Progenitor cell of endocrine pancreas (in vitro differentiated cells): Measurements from ENCODE around the gene SSH2. TPM values are rescaled to one million over a fixed set of nuclear protein-coding genes. Genes with fewer than 3 reads are reported as not detected.
"Not testable (repeated sequence)": the region's sequence is repeated elsewhere in the genome, so short reads cannot be mapped to it uniquely, and the experiment has no call there.

ENCODE experiments used
- DNase-seq: peaks from one replicate; pipeline ENCODE4 v3.0.0; 2021; ENCODE audit warnings: low spot score; ENCODE audit not compliant: unreplicated experiment
- H3K27ac Mint-ChIP-seq: 2 replicates; pipeline ENCODE4 v1.8.0; 2021; ENCODE audit warnings: mild to moderate bottlenecking, moderate library complexity, mixed read lengths
- H3K27me3 Mint-ChIP-seq: 2 replicates; pipeline ENCODE4 v1.8.0; 2021; ENCODE audit warnings: mixed read lengths
- H3K36me3 Mint-ChIP-seq: 2 replicates; pipeline ENCODE4 v1.8.0; 2022; ENCODE audit warnings: mixed read lengths; ENCODE audit not compliant: insufficient read depth
- H3K4me1 Mint-ChIP-seq: 2 replicates; pipeline ENCODE4 v1.8.0; 2021; ENCODE audit warnings: low read depth, mixed read lengths
- H3K4me3 Mint-ChIP-seq: 2 replicates; pipeline ENCODE4 v1.8.0; 2021; ENCODE audit warnings: low read depth, mild to moderate bottlenecking, moderate library complexity, mixed read lengths
- H3K9me3 Mint-ChIP-seq: 2 replicates; pipeline ENCODE4 v1.8.0; 2021; ENCODE audit warnings: low read depth, mixed read lengths
- CTCF ChIP-seq: fragments of 200-600 bp; sonication (generic); IDR thresholded peaks from one replicate; pipeline ENCODE4 v1.5.0; 2021; ENCODE audit warnings: antibody characterized with exemption, mild to moderate bottlenecking; ENCODE audit not compliant: unreplicated experiment
- total RNA-seq: library from RNA; stranded (reverse); gene quantifications from 2 replicates; pipeline ENCODE4 v1.2.1, GENCODE V29; 2021

SSH2 gene
- total RNA-seq, 1 donor from 2014 or later: 20.7 TPM

DNA sequence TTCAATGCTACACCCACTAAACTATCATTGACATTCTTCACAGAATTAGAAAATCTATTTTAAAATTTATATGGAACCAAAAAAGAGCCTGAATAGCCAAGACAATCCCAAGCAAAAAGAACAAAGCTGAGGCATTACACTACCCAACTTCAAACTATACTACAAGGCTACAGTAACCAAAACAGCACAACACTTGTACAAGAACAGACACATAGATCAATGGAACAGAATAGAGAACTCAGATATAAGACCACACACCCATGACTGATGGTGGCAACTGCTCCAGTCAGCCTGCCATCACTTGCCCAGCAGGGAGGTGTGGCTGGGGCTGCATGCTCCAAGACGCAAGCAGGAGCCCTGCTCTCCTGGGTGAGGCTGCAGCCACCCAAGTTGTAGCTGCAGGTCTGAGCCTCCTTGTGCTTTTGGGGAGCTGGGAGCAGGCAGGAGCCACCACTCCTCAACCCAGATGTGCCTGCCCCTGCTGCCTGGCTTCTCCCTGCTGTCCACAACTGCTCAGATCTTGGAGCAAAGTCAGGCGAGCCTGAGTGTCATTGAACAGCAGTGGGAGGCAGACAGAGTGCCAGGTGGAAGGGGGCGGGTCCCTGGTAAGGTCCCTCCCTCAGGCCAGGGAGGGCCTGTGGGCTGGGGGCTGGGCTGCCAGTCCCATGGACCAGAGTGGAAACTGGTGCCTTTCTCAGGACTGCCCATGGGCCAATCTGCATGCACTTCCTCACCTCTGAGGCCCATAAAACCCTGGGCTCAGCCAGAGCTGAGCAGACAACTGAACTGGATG, 24.7 kb downstream of the SSH2 start:
- TF ChIP-seq CTCF: no peak
- DNase-seq: no peak

GRCh38 chr17:29903471-29903870, 26.6 kb downstream of the SSH2 start:
- Mint-ChIP-seq H3K27ac (no peak overlapping the region), H3K36me3 (peaks cover 14% of the 10 kb centered on the region), H3K27me3 (no peaks in the 10 kb centered on the region), H3K4me1 (no peaks in the 10 kb centered on the region), H3K4me3 (no peak overlapping the region), H3K9me3 (peaks cover 25% of the 10 kb centered on the region)
- DNase-seq: no peak
- no peak for TF ChIP-seq CTCF

More for the DNA sequence above, 24.7 kb downstream of the SSH2 start:
- peaks cover 25% of the 10 kb centered on the region for H3K9me3 Mint-ChIP-seq
- peaks cover 4% of the 10 kb centered on the region for H3K27me3 Mint-ChIP-seq
- H3K36me3 Mint-ChIP-seq: peaks cover 14% of the 10 kb centered on the region
- H3K4me1 Mint-ChIP-seq: no peaks in the 10 kb centered on the region
- H3K27ac Mint-ChIP-seq: no peak overlapping the region
- no peak overlapping the region for H3K4me3 Mint-ChIP-seq

DNA sequence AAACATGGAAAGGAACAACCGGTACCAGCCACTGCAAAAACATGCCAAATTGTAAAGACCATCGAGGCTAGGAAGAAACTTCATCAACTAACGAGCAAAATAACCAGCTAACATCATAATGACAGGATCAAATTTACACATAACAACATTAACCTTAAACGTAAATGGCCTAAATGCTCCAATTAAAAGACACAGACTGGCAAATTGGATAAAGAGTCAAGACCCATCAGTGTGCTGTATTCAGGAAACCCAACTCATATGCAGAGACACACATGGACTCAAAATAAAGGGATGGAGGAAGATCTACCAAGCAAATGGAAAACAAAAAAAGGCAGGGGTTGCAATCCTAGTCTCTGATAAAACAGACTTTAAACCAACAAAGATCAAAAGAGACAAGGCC, 32.9 kb downstream of the SSH2 start:
- peaks cover 12% of the 10 kb centered on the region for H3K9me3 Mint-ChIP-seq
- not testable (repeated sequence) for H3K27me3 Mint-ChIP-seq, H3K27ac Mint-ChIP-seq, H3K36me3 Mint-ChIP-seq, H3K4me1 Mint-ChIP-seq, H3K4me3 Mint-ChIP-seq, DNase-seq

- no peak for DNase-seq
- TF ChIP-seq CTCF: no peak
- Mint-ChIP-seq H3K4me3 (no peak overlapping the region), H3K27ac (no peak overlapping the region), H3K36me3 (peaks cover 8% of the 10 kb centered on the region), H3K4me1 (no peaks in the 10 kb centered on the region), H3K9me3 (peaks cover 11% of the 10 kb centered on the region), H3K27me3 (no peaks in the 10 kb centered on the region)
Measured at GRCh38 chr17:29892201-29892600, 37.8 kb downstream of the SSH2 start.

DNA sequence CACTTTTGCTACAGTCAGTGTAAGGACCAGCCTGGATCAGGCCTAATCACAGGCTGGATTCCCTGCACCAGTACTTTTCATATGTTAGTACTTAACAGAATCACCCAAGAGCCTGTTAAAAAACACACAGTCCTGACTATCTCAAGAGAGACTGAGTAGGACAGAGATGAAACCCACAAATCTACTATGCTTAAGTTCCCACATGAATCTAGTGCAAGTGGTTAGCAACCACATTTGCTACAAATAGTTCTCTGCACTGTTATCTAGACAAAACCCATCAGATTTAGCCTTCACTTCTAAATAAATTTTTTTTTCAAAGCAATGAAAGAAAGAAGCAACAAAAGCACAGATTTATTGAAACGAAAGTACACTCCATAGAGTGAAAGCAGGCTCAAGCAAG, 38.9 kb downstream of the SSH2 start:
- Mint-ChIP-seq H3K27ac (no peak overlapping the region), H3K4me1 (no peaks in the 10 kb centered on the region), H3K36me3 (peaks cover 8% of the 10 kb centered on the region), H3K27me3 (no peaks in the 10 kb centered on the region), H3K4me3 (no peak overlapping the region), H3K9me3 (peaks cover 9% of the 10 kb centered on the region)
- DNase-seq: no peak
- TF ChIP-seq CTCF: no peak
